ENCODE results near the gene KIZ. TPM values are rescaled to one million over a fixed set of nuclear protein-coding genes. Genes with fewer than 3 reads are reported as not detected.

Gene KIZ
- total and polyA plus RNA-seq, 2 experiments from 2014 or later = 58.3 to 63.6 TPM

DNA sequence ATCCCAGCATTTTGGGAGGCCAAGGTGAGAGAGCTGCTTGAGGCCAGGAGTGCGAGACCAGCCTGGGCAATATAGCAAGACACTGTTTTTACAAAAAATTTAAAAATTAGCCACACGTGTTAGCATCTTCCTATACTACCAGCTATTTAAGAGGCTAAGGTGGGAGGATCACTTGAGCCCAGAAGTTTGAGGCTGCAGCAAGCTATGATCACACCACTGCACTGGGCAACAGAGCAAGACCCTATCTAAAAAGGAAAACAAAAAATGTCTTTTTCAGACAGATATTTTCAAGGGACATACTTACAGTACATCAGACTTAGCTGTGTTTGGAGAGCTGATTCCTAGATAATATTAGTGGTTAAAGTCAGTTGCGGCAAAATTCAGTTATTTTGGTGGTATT lies 104.3 kb downstream of the KIZ start:
- ATAC-seq (no peak), DNase-seq (ENCODE audit: low spot score) (no peak)
- Histone ChIP-seq H3K9me2 (ENCODE audit: insufficient read depth) (no peaks in the 10 kb centered on the region), H3K79me2 (replicated peaks; ENCODE audit: insufficient read depth) (no peaks in the 10 kb centered on the region), H3K4me2 (no peak overlapping the region), H3K27me3 (ENCODE audit: insufficient read depth) (no peaks in the 10 kb centered on the region), H3K36me3 (ENCODE audit: insufficient read depth) (peaks cover 8% of the 10 kb centered on the region), H4K20me1 (replicated peaks; ENCODE audit: insufficient read depth) (no peaks in the 10 kb centered on the region), H2AFZ (no peak overlapping the region), H3K4me3 (no peak overlapping the region), H3K4me1 (ENCODE audit: insufficient read depth) (peaks cover 39% of the 10 kb centered on the region), H3K27ac (ENCODE audit: low read depth) (no peak overlapping the region), H3F3A (replicated peaks; ENCODE audit: low read depth) (peaks cover 5% of the 10 kb centered on the region; the same call in 1 of the 2 replicates)
- Mint-ChIP-seq H3K36me3 (ENCODE audit: low read depth) (peaks cover 22% of the 10 kb centered on the region), H3K4me3 (no peak overlapping the region), H3K27ac (no peak overlapping the region), H3K4me1 (peaks cover 45% of the 10 kb centered on the region), H3K9me3 (no peaks in the 10 kb centered on the region), H3K27me3 (ENCODE audit: insufficient read depth, low read depth, poor library complexity) (peaks cover 5% of the 10 kb centered on the region)
- no peak for TF ChIP-seq ZNF114 (CRISPR knock-in tag; IDR thresholded peaks at IDR 0.05)
- TF ChIP-seq ZNF331 (CRISPR knock-in tag; IDR thresholded peaks at IDR 0.05; ENCODE audit: low read depth) = no peak
- TF ChIP-seq, protein P1, sequence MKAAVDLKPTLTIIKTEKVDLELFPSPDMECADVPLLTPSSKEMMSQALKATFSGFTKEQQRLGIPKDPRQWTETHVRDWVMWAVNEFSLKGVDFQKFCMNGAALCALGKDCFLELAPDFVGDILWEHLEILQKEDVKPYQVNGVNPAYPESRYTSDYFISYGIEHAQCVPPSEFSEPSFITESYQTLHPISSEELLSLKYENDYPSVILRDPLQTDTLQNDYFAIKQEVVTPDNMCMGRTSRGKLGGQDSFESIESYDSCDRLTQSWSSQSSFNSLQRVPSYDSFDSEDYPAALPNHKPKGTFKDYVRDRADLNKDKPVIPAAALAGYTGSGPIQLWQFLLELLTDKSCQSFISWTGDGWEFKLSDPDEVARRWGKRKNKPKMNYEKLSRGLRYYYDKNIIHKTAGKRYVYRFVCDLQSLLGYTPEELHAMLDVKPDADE (IDR thresholded peaks at IDR 0.05) = no peak
- TF ChIP-seq EZH2phosphoT487 (IDR thresholded peaks at IDR 0.05; ENCODE audit: unreplicated experiment) = no peak
- TF ChIP-seq CREB1 (CRISPR knock-in tag; IDR thresholded peaks at IDR 0.05; ENCODE audit: low read depth) = no peak
- TF ChIP-seq, protein P2, sequence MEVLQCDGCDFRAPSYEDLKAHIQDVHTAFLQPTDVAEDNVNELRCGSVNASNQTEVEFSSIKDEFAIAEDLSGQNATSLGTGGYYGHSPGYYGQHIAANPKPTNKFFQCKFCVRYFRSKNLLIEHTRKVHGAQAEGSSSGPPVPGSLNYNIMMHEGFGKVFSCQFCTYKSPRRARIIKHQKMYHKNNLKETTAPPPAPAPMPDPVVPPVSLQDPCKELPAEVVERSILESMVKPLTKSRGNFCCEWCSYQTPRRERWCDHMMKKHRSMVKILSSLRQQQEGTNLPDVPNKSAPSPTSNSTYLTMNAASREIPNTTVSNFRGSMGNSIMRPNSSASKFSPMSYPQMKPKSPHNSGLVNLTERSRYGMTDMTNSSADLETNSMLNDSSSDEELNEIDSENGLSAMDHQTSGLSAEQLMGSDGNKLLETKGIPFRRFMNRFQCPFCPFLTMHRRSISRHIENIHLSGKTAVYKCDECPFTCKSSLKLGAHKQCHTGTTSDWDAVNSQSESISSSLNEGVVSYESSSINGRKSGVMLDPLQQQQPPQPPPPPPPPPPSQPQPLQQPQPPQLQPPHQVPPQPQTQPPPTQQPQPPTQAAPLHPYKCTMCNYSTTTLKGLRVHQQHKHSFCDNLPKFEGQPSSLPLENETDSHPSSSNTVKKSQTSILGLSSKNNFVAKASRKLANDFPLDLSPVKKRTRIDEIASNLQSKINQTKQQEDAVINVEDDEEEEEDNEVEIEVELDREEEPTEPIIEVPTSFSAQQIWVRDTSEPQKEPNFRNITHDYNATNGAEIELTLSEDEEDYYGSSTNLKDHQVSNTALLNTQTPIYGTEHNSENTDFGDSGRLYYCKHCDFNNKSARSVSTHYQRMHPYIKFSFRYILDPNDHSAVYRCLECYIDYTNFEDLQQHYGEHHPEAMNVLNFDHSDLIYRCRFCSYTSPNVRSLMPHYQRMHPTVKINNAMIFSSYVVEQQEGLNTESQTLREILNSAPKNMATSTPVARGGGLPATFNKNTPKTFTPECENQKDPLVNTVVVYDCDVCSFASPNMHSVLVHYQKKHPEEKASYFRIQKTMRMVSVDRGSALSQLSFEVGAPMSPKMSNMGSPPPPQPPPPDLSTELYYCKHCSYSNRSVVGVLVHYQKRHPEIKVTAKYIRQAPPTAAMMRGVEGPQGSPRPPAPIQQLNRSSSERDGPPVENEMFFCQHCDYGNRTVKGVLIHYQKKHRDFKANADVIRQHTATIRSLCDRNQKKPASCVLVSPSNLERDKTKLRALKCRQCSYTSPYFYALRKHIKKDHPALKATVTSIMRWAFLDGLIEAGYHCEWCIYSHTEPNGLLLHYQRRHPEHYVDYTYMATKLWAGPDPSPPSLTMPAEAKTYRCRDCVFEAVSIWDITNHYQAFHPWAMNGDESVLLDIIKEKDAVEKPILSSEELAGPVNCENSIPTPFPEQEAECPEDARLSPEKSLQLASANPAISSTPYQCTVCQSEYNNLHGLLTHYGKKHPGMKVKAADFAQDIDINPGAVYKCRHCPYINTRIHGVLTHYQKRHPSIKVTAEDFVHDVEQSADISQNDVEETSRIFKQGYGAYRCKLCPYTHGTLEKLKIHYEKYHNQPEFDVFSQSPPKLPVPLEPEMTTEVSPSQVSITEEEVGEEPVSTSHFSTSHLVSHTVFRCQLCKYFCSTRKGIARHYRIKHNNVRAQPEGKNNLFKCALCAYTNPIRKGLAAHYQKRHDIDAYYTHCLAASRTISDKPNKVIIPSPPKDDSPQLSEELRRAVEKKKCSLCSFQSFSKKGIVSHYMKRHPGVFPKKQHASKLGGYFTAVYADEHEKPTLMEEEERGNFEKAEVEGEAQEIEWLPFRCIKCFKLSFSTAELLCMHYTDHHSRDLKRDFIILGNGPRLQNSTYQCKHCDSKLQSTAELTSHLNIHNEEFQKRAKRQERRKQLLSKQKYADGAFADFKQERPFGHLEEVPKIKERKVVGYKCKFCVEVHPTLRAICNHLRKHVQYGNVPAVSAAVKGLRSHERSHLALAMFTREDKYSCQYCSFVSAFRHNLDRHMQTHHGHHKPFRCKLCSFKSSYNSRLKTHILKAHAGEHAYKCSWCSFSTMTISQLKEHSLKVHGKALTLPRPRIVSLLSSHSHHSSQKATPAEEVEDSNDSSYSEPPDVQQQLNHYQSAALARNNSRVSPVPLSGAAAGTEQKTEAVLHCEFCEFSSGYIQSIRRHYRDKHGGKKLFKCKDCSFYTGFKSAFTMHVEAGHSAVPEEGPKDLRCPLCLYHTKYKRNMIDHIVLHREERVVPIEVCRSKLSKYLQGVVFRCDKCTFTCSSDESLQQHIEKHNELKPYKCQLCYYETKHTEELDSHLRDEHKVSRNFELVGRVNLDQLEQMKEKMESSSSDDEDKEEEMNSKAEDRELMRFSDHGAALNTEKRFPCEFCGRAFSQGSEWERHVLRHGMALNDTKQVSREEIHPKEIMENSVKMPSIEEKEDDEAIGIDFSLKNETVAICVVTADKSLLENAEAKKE (CRISPR knock-in tag; IDR thresholded peaks at IDR 0.05) = no peak
- TF ChIP-seq, protein P3, sequence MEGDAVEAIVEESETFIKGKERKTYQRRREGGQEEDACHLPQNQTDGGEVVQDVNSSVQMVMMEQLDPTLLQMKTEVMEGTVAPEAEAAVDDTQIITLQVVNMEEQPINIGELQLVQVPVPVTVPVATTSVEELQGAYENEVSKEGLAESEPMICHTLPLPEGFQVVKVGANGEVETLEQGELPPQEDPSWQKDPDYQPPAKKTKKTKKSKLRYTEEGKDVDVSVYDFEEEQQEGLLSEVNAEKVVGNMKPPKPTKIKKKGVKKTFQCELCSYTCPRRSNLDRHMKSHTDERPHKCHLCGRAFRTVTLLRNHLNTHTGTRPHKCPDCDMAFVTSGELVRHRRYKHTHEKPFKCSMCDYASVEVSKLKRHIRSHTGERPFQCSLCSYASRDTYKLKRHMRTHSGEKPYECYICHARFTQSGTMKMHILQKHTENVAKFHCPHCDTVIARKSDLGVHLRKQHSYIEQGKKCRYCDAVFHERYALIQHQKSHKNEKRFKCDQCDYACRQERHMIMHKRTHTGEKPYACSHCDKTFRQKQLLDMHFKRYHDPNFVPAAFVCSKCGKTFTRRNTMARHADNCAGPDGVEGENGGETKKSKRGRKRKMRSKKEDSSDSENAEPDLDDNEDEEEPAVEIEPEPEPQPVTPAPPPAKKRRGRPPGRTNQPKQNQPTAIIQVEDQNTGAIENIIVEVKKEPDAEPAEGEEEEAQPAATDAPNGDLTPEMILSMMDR (conservative IDR thresholded peaks at IDR 0.05; ENCODE audit: low read depth in 2 of 2) = no peak
- no peak for TF ChIP-seq EZH2 (IDR thresholded peaks at IDR 0.05; ENCODE audit: low read depth, unreplicated experiment)

Data from GM23338 (cell line).